K562 (cell line): ENCODE data around the gene LYRM1. TPM values are rescaled to one million over a fixed set of nuclear protein-coding genes. Genes with fewer than 3 reads are reported as not detected.

Experiments
- CBX5 ChIP-seq: IDR thresholded peaks from 2 replicates; pipeline ENCODE4 v1.6.1; 2014; ENCODE audit warnings: low read depth, borderline replicate concordance
- CXXC5 ChIP-seq: fragments of 250-450 bp; sonication (Bioruptor Pico); IDR thresholded peaks from 2 replicates; pipeline ENCODE4 v1.8.0; 2022; ENCODE audit warnings: inconsistent platforms, mild to moderate bottlenecking, moderate library complexity
- NR2C2 ChIP-seq, 2 experiments: fragments of 200-800 bp in 1 of 2; sonication (Bioruptor generic) in 1 of 2; sonication (generic) in 1 of 2; formaldehyde crosslinking in 1 of 2; IDR thresholded peaks; 2 replicates each; pipeline versions ENCODE4 v1.6.1 to v1.8.0; 2016 to 2022; ENCODE audit warnings: mild to moderate bottlenecking in 1 of 2, missing compliant biosample characterization in 1 of 2, missing genetic modification characterization in 1 of 2, missing genetic modification reagents in 1 of 2
- POU5F1 ChIP-seq: fragments of 150-350 bp; IDR thresholded peaks from 2 replicates; pipeline ENCODE4 v1.6.1; 2014; ENCODE audit warnings: borderline replicate concordance, low read length, low read depth, mild to moderate bottlenecking; ENCODE audit not compliant: partially characterized antibody
- PTBP1 ChIP-seq: fragments of 200-400 bp; formaldehyde crosslinking; IDR thresholded peaks from 2 replicates; pipeline ENCODE4 v1.6.1; 2017; ENCODE audit warnings: low read depth, low read length
- SAFB2 ChIP-seq: fragments of 200-400 bp; formaldehyde crosslinking; IDR thresholded peaks from 2 replicates; pipeline ENCODE4 v1.6.1; 2018; ENCODE audit warnings: borderline replicate concordance, low read length, low read depth, moderate library complexity; ENCODE audit not compliant: severe bottlenecking
- SRSF7 ChIP-seq: fragments of 200-400 bp; formaldehyde crosslinking; optimal IDR thresholded peaks from 2 replicates; pipeline ENCODE3; 2017; ENCODE audit warnings: mild to moderate bottlenecking, low read depth, low read length
- TEAD2 ChIP-seq: fragments of 450-650 bp; IDR thresholded peaks from 2 replicates; pipeline ENCODE4 v1.6.1; 2016; ENCODE audit warnings: missing genetic modification characterization, control low read depth, missing compliant biosample characterization
- ZNF239 ChIP-seq: fragments of 250-450 bp; sonication (Bioruptor Pico); IDR thresholded peaks from 2 replicates; pipeline ENCODE4 v1.4.0; 2020; ENCODE audit warnings: mild to moderate bottlenecking
- ZNF347 ChIP-seq: fragments of 450-650 bp; formaldehyde crosslinking; IDR thresholded peaks from 2 replicates; pipeline ENCODE4 v1.4.0; 2020; ENCODE audit warnings: low read depth, mild to moderate bottlenecking, moderate library complexity
- ZNF561 ChIP-seq: fragments of 450-650 bp; formaldehyde crosslinking; conservative IDR thresholded peaks from 2 replicates; pipeline ENCODE4 v1.4.0; 2020; ENCODE audit warnings: mild to moderate bottlenecking, moderate library complexity
- ZNF57 ChIP-seq: fragments of 450-650 bp; formaldehyde crosslinking; IDR thresholded peaks from 2 replicates; pipeline ENCODE4 v1.4.0; 2020; ENCODE audit warnings: mild to moderate bottlenecking, moderate library complexity
- polyA plus RNA-seq, 8 experiments: library from polyadenylated mRNA; depleted of rRNA in 4 of 8; stranded (reverse) in 5 of 8; unstranded in 3 of 8; fragments of >200 nt; fragmentation: Nextera tagmentation in 2 of 8; fragmentation: Illumina TruSeq in 1 of 8; extraction: Ambion mirVana in 2 of 8; extraction: Trizol in 1 of 8; gene quantifications; 2 replicates each; pipeline versions ENCODE4 v1.2.1 to v1.2.3, GENCODE V29; 2011 to 2014; ENCODE audit warnings: inconsistent platforms in 1 of 8, missing spikeins in 1 of 8
- total RNA-seq, 7 experiments: library from RNA; depleted of rRNA in 6 of 7; stranded (reverse); fragments of >200 nt in 6 of 7; fragmentation: Illumina TruSeq in 2 of 7; extraction: Trizol in 2 of 7; gene quantifications; 2 replicates each; pipeline versions ENCODE4 v1.2.1 to v1.2.3, GENCODE V29; 2011 to 2021; ENCODE audit warnings: low replicate concordance in 1 of 7
- TF ChIP-seq, protein P1 (sequence below), 2 experiments: fragments of 150-350 bp in 1 of 2; IDR thresholded peaks; 2 replicates each; pipeline ENCODE4 v1.6.1; 2012 to 2016; ENCODE audit warnings: low read depth in 2 of 2, low read length in 2 of 2, mild to moderate bottlenecking in 1 of 2, moderate library complexity in 1 of 2
- TF ChIP-seq, protein P2 (sequence below): sonication (generic); formaldehyde crosslinking; IDR thresholded peaks from 2 replicates; pipeline ENCODE4 v1.8.1; 2023; ENCODE audit warnings: mild to moderate bottlenecking, missing genetic modification reagents
- TF ChIP-seq, protein P3 (sequence below), 2 experiments: fragments of 200-800 bp in 1 of 2; sonication (Bioruptor generic) in 1 of 2; sonication (generic) in 1 of 2; formaldehyde crosslinking in 1 of 2; IDR thresholded peaks in 1 of 2; conservative IDR thresholded peaks in 1 of 2; 2 replicates each; pipeline versions ENCODE4 v1.5.0 to v1.6.1; 2016 to 2020; ENCODE audit warnings: missing compliant biosample characterization in 1 of 2, missing genetic modification characterization in 1 of 2, missing genetic modification reagents in 1 of 2
- TF ChIP-seq, protein P4 (sequence below): sonication (generic); formaldehyde crosslinking; IDR thresholded peaks from 2 replicates; pipeline ENCODE4 v1.8.0; 2023; ENCODE audit warnings: mild to moderate bottlenecking, missing genetic modification reagents
- TF ChIP-seq, protein P5 (sequence below): fragments of 200-400 bp; formaldehyde crosslinking; IDR thresholded peaks from 2 replicates; pipeline ENCODE4 v1.6.1; 2017; ENCODE audit warnings: mild to moderate bottlenecking, low read depth, low read length, moderate library complexity

The LYRM1 gene
- total and polyA plus RNA-seq, 9 of the 15 experiments (the other 6 are each of a cell fraction or from before 2014, with no cell fraction given): 17.5 to 44.1 (median 32.7) TPM

DNA sequence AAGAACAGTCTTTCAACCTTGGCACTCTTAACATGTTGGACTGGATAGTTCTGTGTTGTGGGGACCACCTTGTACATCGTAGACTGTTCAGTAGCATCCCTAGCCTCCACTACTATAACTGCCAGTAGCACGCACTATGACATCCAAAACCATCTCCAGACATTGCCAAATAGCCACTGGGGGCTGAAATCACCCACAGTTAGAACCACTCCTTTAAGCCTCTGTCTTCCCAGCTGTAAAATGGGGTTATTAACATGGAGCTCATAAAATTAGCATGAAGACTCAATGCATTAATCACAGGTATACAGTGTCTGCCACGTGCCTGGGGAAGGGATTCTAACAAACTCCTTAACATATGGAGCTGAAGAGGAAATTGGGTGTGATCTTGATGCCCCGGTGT is 49.7 kb downstream of the LYRM1 start (continued):
- TF ChIP-seq, protein P1, sequence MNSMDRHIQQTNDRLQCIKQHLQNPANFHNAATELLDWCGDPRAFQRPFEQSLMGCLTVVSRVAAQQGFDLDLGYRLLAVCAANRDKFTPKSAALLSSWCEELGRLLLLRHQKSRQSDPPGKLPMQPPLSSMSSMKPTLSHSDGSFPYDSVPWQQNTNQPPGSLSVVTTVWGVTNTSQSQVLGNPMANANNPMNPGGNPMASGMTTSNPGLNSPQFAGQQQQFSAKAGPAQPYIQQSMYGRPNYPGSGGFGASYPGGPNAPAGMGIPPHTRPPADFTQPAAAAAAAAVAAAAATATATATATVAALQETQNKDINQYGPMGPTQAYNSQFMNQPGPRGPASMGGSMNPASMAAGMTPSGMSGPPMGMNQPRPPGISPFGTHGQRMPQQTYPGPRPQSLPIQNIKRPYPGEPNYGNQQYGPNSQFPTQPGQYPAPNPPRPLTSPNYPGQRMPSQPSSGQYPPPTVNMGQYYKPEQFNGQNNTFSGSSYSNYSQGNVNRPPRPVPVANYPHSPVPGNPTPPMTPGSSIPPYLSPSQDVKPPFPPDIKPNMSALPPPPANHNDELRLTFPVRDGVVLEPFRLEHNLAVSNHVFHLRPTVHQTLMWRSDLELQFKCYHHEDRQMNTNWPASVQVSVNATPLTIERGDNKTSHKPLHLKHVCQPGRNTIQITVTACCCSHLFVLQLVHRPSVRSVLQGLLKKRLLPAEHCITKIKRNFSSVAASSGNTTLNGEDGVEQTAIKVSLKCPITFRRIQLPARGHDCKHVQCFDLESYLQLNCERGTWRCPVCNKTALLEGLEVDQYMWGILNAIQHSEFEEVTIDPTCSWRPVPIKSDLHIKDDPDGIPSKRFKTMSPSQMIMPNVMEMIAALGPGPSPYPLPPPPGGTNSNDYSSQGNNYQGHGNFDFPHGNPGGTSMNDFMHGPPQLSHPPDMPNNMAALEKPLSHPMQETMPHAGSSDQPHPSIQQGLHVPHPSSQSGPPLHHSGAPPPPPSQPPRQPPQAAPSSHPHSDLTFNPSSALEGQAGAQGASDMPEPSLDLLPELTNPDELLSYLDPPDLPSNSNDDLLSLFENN (IDR thresholded peaks at IDR 0.05; ENCODE audit: low read depth in 2 of 2, low read length in 2 of 2): no peak
- TF ChIP-seq TEAD2 (tag) (no peak), ZNF239 (CRISPR knock-in tag) (no peak), ZNF57 (CRISPR knock-in tag) (no peak), SAFB2 (no peak), CBX5 (no peak), CXXC5 (CRISPR knock-in tag) (no peak), ZNF347 (CRISPR knock-in tag) (no peak), POU5F1 (no peak), ZNF561 (no peak), SRSF7 (no peak), NR2C2 (CRISPR knock-in tag; IDR thresholded peaks at IDR 0.05) (no peak), NR2C2 (tag; IDR thresholded peaks at IDR 0.05) (no peak), PTBP1 (0 out of 2 replicates have a peak, but pooled peaks have one; percentile 40)
- TF ChIP-seq, protein P2, sequence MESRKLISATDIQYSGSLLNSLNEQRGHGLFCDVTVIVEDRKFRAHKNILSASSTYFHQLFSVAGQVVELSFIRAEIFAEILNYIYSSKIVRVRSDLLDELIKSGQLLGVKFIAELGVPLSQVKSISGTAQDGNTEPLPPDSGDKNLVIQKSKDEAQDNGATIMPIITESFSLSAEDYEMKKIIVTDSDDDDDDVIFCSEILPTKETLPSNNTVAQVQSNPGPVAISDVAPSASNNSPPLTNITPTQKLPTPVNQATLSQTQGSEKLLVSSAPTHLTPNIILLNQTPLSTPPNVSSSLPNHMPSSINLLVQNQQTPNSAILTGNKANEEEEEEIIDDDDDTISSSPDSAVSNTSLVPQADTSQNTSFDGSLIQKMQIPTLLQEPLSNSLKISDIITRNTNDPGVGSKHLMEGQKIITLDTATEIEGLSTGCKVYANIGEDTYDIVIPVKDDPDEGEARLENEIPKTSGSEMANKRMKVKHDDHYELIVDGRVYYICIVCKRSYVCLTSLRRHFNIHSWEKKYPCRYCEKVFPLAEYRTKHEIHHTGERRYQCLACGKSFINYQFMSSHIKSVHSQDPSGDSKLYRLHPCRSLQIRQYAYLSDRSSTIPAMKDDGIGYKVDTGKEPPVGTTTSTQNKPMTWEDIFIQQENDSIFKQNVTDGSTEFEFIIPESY (CRISPR knock-in tag): no peak
- TF ChIP-seq, protein P3, sequence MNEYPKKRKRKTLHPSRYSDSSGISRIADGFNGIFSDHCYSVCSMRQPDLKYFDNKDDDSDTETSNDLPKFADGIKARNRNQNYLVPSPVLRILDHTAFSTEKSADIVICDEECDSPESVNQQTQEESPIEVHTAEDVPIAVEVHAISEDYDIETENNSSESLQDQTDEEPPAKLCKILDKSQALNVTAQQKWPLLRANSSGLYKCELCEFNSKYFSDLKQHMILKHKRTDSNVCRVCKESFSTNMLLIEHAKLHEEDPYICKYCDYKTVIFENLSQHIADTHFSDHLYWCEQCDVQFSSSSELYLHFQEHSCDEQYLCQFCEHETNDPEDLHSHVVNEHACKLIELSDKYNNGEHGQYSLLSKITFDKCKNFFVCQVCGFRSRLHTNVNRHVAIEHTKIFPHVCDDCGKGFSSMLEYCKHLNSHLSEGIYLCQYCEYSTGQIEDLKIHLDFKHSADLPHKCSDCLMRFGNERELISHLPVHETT (CRISPR knock-in tag; conservative IDR thresholded peaks at IDR 0.05 in 1 of 2, IDR thresholded peaks at IDR 0.05 in 1 of 2): no peak
- TF ChIP-seq, protein P4, sequence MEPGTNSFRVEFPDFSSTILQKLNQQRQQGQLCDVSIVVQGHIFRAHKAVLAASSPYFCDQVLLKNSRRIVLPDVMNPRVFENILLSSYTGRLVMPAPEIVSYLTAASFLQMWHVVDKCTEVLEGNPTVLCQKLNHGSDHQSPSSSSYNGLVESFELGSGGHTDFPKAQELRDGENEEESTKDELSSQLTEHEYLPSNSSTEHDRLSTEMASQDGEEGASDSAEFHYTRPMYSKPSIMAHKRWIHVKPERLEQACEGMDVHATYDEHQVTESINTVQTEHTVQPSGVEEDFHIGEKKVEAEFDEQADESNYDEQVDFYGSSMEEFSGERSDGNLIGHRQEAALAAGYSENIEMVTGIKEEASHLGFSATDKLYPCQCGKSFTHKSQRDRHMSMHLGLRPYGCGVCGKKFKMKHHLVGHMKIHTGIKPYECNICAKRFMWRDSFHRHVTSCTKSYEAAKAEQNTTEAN (CRISPR knock-in tag): no peak
- TF ChIP-seq, protein P5, sequence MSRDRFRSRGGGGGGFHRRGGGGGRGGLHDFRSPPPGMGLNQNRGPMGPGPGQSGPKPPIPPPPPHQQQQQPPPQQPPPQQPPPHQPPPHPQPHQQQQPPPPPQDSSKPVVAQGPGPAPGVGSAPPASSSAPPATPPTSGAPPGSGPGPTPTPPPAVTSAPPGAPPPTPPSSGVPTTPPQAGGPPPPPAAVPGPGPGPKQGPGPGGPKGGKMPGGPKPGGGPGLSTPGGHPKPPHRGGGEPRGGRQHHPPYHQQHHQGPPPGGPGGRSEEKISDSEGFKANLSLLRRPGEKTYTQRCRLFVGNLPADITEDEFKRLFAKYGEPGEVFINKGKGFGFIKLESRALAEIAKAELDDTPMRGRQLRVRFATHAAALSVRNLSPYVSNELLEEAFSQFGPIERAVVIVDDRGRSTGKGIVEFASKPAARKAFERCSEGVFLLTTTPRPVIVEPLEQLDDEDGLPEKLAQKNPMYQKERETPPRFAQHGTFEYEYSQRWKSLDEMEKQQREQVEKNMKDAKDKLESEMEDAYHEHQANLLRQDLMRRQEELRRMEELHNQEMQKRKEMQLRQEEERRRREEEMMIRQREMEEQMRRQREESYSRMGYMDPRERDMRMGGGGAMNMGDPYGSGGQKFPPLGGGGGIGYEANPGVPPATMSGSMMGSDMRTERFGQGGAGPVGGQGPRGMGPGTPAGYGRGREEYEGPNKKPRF: no peak
